Ishikawa (cell line): ENCODE measurements around the gene POU2F1.

Experiments used
- CEBPB ChIP-seq: IDR thresholded peaks from 2 replicates; pipeline ENCODE4 v1.6.1; 2012
- CREB1 ChIP-seq: IDR thresholded peaks from 2 replicates; pipeline ENCODE4 v1.6.1; 2012; ENCODE audit warnings: low read depth
- EGR1 ChIP-seq: IDR thresholded peaks from 2 replicates; pipeline ENCODE4 v1.6.1; 2012
- EP300 ChIP-seq: IDR thresholded peaks from 2 replicates; pipeline ENCODE4 v1.6.1; 2012; ENCODE audit warnings: borderline replicate concordance
- FOXM1 ChIP-seq: IDR thresholded peaks from 2 replicates; pipeline ENCODE4 v1.6.1; 2012; ENCODE audit warnings: low read depth, borderline replicate concordance
- NFIC ChIP-seq: IDR thresholded peaks from 2 replicates; pipeline ENCODE4 v1.6.1; 2012
- RAD21 ChIP-seq: IDR thresholded peaks from 2 replicates; pipeline ENCODE4 v1.6.1; 2012; ENCODE audit warnings: low read depth
- REST ChIP-seq: IDR thresholded peaks from 2 replicates; pipeline ENCODE4 v1.6.1; 2012; ENCODE audit warnings: low read depth, mild to moderate bottlenecking
- TAF1 ChIP-seq: IDR thresholded peaks from 2 replicates; pipeline ENCODE4 v1.6.1; 2012; ENCODE audit warnings: low read depth, mild to moderate bottlenecking
- TCF12 ChIP-seq: IDR thresholded peaks from 2 replicates; pipeline ENCODE4 v1.6.1; 2012; ENCODE audit warnings: low read depth
- TEAD4 ChIP-seq: IDR thresholded peaks from 2 replicates; pipeline ENCODE4 v1.6.1; 2012
- YY1 ChIP-seq: IDR thresholded peaks from 2 replicates; pipeline ENCODE4 v1.6.1; 2012; ENCODE audit warnings: low read depth
- ZBTB7A ChIP-seq: IDR thresholded peaks from 2 replicates; pipeline ENCODE4 v1.6.1; 2012; ENCODE audit warnings: low read depth
- TF ChIP-seq, protein P1 (sequence below): IDR thresholded peaks from 2 replicates; pipeline ENCODE4 v1.6.1; 2012
- TF ChIP-seq, protein P2 (sequence below): IDR thresholded peaks from 2 replicates; pipeline ENCODE4 v1.6.1; 2012

The POU2F1 gene

GRCh38 chr1:167333124-167333523 lies 112.4 kb downstream of the POU2F1 start:
- TF ChIP-seq FOXM1 (no peak), ZBTB7A (no peak), EP300 (no peak), TEAD4 (no peak)

GRCh38 chr1:167333703-167334102 lies 113.0 kb downstream of the POU2F1 start:
- TF ChIP-seq CREB1 (no peak), EP300 (no peak), RAD21 (no peak), TEAD4 (no peak), TAF1 (no peak), TCF12 (no peak), EGR1 (no peak), REST (no peak), ZBTB7A (no peak), CEBPB (no peak), FOXM1 (no peak), YY1 (no peak)
- TF ChIP-seq, protein P1, sequence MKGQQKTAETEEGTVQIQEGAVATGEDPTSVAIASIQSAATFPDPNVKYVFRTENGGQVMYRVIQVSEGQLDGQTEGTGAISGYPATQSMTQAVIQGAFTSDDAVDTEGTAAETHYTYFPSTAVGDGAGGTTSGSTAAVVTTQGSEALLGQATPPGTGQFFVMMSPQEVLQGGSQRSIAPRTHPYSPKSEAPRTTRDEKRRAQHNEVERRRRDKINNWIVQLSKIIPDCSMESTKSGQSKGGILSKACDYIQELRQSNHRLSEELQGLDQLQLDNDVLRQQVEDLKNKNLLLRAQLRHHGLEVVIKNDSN, result no peak
- TF ChIP-seq, protein P2, sequence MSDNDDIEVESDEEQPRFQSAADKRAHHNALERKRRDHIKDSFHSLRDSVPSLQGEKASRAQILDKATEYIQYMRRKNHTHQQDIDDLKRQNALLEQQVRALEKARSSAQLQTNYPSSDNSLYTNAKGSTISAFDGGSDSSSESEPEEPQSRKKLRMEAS, result no peak

DNA sequence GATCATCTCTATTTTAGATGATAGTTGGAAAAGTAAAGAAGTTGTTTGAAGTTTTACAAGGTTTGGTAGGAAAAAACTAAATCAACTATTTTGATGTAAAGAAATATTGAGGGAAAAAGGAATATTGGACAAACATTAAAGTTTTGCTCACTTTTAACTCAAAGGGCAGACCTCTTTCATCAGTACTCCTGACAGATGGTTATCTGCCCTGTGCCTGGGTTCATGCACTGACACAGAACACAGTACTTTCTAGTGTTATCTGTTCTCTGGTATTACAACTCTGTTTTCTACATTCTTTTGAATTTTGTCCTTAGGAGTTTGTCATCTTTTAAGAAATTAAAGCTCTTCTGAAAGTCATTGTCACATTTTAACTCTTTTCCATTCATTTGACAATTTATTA lies 118.7 kb downstream of the POU2F1 start:
- TF ChIP-seq, protein P2, result no peak
- TF ChIP-seq EGR1 (no peak), FOXM1 (no peak), REST (no peak), NFIC (no peak), TEAD4 (no peak), CREB1 (no peak), EP300 (no peak), YY1 (no peak), CEBPB (no peak), ZBTB7A (no peak), TCF12 (no peak), RAD21 (no peak)
- TF ChIP-seq, protein P1, result no peak

DNA sequence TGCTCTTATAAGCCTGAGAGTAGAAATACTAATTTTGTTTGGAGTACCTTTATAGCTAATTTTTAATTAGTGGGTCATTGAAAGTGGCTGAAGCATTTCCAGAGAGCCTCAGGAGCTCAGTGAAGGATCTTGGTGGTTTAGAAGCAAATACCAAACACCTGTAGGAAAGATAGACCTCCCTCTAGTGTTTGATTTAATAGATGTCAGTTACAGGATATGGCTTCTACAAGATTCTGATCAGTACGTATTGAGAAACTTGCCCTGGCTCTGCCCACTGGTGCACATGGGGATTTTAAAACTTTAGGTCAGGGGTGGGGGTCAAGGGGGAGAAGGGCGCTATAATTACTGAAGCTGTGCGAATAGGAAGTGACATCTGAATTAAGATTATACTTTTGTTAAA lies 122.2 kb downstream of the POU2F1 start:
- TF ChIP-seq, protein P1, result no peak
- TF ChIP-seq NFIC, result no peak
- TF ChIP-seq TEAD4, result no peak
- TF ChIP-seq TCF12, result no peak
- peak; percentile 16; the same call in 1 of the 2 replicates for TF ChIP-seq RAD21
- TF ChIP-seq YY1, result no peak
- TF ChIP-seq EGR1, result no peak
- TF ChIP-seq EP300, result no peak
- no peak for TF ChIP-seq CREB1

DNA sequence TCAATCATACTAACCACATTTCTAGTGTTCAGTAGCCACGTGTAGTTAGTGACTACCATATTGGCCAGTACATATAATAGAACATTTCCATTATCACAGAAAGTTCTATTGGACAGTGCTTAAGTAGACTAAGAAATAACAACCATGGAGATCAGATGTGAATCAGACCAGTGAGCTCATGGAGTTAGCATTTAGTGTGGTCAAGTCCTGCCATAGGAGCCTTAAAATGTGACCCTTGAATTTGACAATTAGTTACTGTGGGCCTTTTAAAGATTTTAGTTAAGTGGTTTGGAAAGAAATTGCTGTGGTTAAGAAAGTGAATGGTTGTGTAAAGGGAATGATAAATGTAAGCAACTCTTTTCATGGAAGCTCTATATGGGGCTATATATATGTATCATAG lies 123.4 kb downstream of the POU2F1 start:
- TF ChIP-seq RAD21, result no peak
- no peak for TF ChIP-seq CEBPB
- no peak for TF ChIP-seq EP300
- TF ChIP-seq, protein P1, result no peak
- TF ChIP-seq REST, result no peak
- TF ChIP-seq CREB1, result no peak
- TF ChIP-seq, protein P2, result no peak
- TF ChIP-seq NFIC, result no peak
- no peak for TF ChIP-seq TEAD4
